ENCODE measurements around the gene SYNDIG1L.

DNA sequence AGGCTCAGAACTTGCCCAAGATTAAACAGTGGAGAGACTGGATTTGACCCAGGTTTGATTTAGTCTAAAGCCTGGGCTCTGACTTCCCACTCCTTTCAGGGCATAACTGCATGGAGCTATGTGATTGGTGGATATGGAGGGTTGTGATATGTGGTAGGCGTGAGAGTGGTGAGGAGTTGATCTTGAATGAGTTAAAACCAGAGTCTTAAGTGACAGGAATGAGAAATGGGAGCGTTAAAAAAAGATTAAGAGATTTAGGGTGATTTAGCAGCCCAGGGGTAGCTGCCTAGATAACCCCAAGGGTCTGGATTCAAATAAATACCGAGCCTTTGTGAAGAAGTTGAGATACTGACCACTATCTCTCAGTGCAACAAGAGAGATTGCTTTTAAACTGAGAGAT is 8.4 kb downstream of the SYNDIG1L start:
- TF ChIP-seq SP1 (IDR thresholded peaks at IDR 0.05; ENCODE audit: low read depth, low read length) (no peak), TCF12 (IDR thresholded peaks at IDR 0.05; ENCODE audit: low read depth, low read length) (no peak), JUND (IDR thresholded peaks at IDR 0.05; ENCODE audit: low read length) (no peak), TAF1 (IDR thresholded peaks at IDR 0.05; ENCODE audit: low read depth, low read length) (no peak), RFX5 (IDR thresholded peaks at IDR 0.05; ENCODE audit: borderline replicate concordance, low read depth, low read length) (no peak), CBX8 (IDR thresholded peaks at IDR 0.05; ENCODE audit: borderline replicate concordance, low read depth, low read length) (no peak), TBP (IDR thresholded peaks at IDR 0.05; ENCODE audit: low read depth, low read length) (no peak)
- TF ChIP-seq, protein P1, sequence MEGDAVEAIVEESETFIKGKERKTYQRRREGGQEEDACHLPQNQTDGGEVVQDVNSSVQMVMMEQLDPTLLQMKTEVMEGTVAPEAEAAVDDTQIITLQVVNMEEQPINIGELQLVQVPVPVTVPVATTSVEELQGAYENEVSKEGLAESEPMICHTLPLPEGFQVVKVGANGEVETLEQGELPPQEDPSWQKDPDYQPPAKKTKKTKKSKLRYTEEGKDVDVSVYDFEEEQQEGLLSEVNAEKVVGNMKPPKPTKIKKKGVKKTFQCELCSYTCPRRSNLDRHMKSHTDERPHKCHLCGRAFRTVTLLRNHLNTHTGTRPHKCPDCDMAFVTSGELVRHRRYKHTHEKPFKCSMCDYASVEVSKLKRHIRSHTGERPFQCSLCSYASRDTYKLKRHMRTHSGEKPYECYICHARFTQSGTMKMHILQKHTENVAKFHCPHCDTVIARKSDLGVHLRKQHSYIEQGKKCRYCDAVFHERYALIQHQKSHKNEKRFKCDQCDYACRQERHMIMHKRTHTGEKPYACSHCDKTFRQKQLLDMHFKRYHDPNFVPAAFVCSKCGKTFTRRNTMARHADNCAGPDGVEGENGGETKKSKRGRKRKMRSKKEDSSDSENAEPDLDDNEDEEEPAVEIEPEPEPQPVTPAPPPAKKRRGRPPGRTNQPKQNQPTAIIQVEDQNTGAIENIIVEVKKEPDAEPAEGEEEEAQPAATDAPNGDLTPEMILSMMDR (IDR thresholded peaks at IDR 0.05; ENCODE audit: control extremely low read depth in 1 of 3, insufficient read depth in 1 of 3, low read depth in 1 of 3, low read length in 3 of 3), result no peak
- TF ChIP-seq, protein P2, sequence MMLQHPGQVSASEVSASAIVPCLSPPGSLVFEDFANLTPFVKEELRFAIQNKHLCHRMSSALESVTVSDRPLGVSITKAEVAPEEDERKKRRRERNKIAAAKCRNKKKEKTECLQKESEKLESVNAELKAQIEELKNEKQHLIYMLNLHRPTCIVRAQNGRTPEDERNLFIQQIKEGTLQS (IDR thresholded peaks at IDR 0.05; ENCODE audit: insufficient read depth, low read depth, low read length), result no peak

Data from H1 (cell line).